GM12873 (cell line): ENCODE data around the gene PIAS1.

Experiments
- TF ChIP-seq, protein P1 (sequence below): IDR thresholded peaks from 2 replicates; pipeline ENCODE4 v1.5.1; 2012; ENCODE audit warnings: low read depth, mild to moderate bottlenecking, moderate library complexity, low read length, control low read depth; ENCODE audit not compliant: insufficient read depth; ENCODE audit errors: missing control alignments

PIAS1 gene

DNA sequence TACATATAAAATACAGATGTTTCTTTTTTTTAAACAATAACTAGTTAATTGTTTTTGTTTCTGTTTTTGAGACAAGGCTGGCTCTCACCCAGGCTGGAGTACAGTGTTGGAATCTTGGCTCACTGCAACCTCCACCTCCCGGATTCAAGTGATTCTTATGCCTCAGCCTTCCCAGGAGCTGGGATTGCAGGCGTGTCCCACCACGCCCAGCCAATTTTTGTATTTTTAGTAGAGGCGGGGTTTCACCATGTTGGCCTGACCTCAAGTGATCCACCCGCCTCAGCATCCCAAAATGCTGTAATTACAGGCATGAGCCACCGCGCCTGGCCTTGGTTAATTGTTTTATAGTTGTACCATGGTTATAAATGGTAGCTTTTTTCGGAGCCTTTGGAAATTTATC lies 72.3 kb downstream of the PIAS1 start:
- TF ChIP-seq, protein P1, sequence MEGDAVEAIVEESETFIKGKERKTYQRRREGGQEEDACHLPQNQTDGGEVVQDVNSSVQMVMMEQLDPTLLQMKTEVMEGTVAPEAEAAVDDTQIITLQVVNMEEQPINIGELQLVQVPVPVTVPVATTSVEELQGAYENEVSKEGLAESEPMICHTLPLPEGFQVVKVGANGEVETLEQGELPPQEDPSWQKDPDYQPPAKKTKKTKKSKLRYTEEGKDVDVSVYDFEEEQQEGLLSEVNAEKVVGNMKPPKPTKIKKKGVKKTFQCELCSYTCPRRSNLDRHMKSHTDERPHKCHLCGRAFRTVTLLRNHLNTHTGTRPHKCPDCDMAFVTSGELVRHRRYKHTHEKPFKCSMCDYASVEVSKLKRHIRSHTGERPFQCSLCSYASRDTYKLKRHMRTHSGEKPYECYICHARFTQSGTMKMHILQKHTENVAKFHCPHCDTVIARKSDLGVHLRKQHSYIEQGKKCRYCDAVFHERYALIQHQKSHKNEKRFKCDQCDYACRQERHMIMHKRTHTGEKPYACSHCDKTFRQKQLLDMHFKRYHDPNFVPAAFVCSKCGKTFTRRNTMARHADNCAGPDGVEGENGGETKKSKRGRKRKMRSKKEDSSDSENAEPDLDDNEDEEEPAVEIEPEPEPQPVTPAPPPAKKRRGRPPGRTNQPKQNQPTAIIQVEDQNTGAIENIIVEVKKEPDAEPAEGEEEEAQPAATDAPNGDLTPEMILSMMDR = no peak

DNA sequence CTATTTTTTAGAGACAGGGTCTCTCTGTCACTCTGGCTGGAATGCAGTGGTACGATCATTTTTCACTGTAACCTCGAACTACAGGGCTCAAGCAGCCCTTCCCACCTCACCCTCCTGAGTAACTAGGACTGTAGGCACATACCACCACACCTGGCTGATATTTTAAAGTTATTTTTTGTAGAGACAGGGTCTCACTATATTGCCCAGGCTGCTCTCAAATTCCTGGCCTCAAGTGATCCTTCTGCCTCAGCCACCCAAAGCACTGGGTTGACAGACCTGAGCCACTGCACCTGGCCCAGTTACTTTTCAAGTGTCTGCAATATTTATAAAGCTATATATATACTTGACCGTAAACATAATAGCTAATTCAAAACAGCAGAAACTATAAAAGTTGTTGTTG lies 75.0 kb downstream of the PIAS1 start:
- TF ChIP-seq, protein P1 = no peak

DNA sequence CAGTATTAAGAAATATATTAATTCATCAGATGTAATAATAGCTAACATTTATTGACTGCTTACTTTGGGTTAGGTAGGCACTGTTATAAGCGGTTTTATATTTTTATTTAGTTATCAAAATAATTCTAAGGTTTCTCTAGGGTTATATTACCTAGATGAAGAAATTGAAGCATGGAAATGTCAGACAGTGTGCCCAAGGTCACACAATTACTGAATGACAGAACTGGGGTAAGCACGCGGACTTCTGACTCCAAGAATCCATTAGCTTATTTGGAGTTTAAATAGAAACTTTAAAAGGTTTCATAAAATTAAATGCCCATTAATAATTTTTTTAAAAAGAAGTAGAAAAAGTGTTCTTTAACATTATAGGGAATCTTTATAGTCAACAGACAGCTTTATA lies 76.7 kb downstream of the PIAS1 start:
- TF ChIP-seq, protein P1 = no peak

DNA sequence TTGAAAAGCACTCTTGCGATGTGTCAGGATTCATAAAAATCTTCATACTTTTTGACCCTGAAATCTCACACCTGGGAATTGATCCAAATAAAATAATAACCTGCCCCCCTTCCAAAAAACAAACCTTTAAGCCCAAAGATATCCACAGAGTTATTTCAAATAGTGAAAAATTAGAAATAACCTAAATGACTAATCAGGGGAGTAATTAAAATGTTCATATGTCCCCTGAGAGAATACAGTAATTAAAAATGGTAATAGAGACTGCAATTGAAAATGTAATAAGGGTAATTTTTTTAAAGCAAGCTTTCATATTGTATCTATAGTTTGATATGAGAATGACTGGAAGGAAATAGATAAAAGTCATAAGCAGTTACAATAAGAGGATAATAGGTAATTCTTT lies 83.0 kb downstream of the PIAS1 start:
- TF ChIP-seq, protein P1 = no peak

DNA sequence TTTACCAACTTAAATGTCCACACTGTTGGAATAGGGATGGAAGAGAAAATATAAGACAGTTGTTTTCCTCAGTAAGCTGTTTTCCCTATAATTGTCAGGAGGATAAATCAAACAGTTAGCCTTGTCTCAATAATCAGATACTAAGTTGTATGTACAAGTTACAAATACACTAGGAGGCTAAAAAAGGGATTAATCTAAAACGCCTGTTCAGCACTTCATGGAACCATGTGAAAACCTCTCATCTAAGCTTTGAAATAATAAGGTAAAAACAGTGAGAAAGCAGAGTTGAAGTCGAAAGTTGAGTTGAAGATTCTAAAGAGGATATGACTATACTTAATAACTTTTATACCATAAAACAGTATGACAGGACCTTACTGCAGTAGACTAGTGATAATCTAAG lies 89.0 kb downstream of the PIAS1 start:
- TF ChIP-seq, protein P1 = no peak

DNA sequence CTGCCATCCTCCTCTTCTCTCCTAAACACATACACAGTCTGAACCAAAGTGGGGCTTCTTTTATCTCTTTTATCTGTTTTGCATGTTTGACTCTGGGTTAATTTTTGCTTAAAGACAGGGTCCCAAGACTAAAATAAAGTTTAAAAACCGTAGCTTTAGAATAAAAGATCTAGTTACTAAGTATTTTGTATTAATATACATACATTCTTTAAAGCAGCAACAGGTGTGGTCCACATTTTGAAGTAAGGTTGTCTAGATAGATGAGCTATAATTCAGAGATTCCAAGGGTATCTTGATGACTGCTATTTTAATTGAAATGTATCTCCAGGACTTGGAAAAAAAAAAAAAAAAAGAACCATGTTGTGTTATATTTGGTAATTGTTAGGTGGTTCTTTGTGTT lies 89.7 kb downstream of the PIAS1 start:
- TF ChIP-seq, protein P1 = no peak

DNA sequence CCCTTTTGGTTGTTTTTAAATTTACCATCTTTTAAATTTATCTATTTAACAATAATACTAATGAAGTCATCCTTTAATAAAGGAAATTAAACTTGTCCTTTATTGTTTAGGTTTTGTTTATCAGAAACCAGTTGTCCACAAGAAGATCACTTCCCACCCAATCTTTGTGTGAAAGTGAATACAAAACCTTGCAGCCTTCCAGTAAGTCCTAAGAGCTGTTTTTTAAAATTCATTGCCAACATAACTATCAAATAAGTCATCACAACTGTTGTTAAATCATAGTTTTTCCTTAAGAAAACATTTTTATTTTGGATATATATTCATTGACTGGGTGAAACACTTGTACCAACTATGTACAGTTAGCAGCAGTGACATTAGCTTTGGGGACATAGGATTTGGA lies 91.6 kb downstream of the PIAS1 start:
- TF ChIP-seq, protein P1 = no peak
